Neural cell (in vitro differentiated cells): ENCODE results near the gene REPIN1.

ENCODE experiments used
- TF ChIP-seq, protein P1 (sequence below): fragments of 450-650 bp; IDR thresholded peaks from 2 replicates; pipeline ENCODE4 v1.5.1; 2014; ENCODE audit warnings: antibody characterized with exemption, mild to moderate bottlenecking, moderate library complexity; ENCODE audit not compliant: poor library complexity, severe bottlenecking
- TF ChIP-seq, protein P2 (sequence below): IDR thresholded peaks from 2 replicates; pipeline ENCODE4 v1.6.1; 2012; ENCODE audit warnings: borderline replicate concordance

DNA sequence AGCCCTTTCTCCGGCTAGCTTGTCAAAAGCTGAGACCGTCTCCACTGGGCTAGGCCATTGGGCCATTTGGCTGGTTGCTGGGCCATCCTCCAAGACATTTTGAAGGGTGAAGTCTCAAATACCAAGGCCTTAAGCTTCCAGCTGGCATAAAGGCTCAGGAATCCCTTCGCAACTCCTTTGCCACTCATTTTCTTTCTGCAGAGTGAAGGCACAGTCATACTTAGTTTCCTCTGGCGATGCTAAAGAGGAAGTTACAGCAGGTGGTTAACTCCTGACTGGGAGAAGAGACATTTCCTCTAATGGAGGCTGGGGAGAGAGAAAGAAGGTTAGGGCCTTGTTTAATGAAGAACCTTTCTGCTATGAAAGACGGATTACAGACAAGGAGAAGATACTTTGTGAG, 4.8 kb upstream of the REPIN1 start:
- TF ChIP-seq, protein P1, sequence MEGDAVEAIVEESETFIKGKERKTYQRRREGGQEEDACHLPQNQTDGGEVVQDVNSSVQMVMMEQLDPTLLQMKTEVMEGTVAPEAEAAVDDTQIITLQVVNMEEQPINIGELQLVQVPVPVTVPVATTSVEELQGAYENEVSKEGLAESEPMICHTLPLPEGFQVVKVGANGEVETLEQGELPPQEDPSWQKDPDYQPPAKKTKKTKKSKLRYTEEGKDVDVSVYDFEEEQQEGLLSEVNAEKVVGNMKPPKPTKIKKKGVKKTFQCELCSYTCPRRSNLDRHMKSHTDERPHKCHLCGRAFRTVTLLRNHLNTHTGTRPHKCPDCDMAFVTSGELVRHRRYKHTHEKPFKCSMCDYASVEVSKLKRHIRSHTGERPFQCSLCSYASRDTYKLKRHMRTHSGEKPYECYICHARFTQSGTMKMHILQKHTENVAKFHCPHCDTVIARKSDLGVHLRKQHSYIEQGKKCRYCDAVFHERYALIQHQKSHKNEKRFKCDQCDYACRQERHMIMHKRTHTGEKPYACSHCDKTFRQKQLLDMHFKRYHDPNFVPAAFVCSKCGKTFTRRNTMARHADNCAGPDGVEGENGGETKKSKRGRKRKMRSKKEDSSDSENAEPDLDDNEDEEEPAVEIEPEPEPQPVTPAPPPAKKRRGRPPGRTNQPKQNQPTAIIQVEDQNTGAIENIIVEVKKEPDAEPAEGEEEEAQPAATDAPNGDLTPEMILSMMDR, result no peak
- TF ChIP-seq, protein P2, sequence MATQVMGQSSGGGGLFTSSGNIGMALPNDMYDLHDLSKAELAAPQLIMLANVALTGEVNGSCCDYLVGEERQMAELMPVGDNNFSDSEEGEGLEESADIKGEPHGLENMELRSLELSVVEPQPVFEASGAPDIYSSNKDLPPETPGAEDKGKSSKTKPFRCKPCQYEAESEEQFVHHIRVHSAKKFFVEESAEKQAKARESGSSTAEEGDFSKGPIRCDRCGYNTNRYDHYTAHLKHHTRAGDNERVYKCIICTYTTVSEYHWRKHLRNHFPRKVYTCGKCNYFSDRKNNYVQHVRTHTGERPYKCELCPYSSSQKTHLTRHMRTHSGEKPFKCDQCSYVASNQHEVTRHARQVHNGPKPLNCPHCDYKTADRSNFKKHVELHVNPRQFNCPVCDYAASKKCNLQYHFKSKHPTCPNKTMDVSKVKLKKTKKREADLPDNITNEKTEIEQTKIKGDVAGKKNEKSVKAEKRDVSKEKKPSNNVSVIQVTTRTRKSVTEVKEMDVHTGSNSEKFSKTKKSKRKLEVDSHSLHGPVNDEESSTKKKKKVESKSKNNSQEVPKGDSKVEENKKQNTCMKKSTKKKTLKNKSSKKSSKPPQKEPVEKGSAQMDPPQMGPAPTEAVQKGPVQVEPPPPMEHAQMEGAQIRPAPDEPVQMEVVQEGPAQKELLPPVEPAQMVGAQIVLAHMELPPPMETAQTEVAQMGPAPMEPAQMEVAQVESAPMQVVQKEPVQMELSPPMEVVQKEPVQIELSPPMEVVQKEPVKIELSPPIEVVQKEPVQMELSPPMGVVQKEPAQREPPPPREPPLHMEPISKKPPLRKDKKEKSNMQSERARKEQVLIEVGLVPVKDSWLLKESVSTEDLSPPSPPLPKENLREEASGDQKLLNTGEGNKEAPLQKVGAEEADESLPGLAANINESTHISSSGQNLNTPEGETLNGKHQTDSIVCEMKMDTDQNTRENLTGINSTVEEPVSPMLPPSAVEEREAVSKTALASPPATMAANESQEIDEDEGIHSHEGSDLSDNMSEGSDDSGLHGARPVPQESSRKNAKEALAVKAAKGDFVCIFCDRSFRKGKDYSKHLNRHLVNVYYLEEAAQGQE, result no peak
